Ascending aorta (tissue), 2 donors: ENCODE results near the gene SLCO6A1. TPM values are rescaled to one million over a fixed set of nuclear protein-coding genes. Genes with fewer than 3 reads are reported as not detected.

Experiments
- DNase-seq, 2 donors: peaks; one replicate each; pipeline ENCODE4 v3.0.0-alpha.2; 2019; ENCODE audit warnings: low spot score in 2 of 2
- H3K27ac ChIP-seq, 2 donors: fragments of 200-600 bp; sonication (generic); one replicate each; pipeline ENCODE4 v1.5.1; 2016 to 2017; ENCODE audit warnings: mild to moderate bottlenecking in 1 of 2
- H3K27me3 ChIP-seq: fragments of 200-600 bp; sonication (generic); one replicate; pipeline ENCODE4 v1.5.1; 2017
- H3K36me3 ChIP-seq, 2 donors: fragments of 200-600 bp; sonication (generic); one replicate each; pipeline ENCODE4 v1.5.1; 2016
- H3K4me1 ChIP-seq, 2 donors: fragments of 200-600 bp; sonication (generic); one replicate each; pipeline ENCODE4 v1.5.1; 2016 to 2017; ENCODE audit warnings: mild to moderate bottlenecking in 1 of 2
- H3K4me3 ChIP-seq, 2 donors: fragments of 200-600 bp; sonication (generic); one replicate each; pipeline ENCODE4 v1.5.1; 2016 to 2017; ENCODE audit warnings: mild to moderate bottlenecking in 1 of 2
- H3K9me3 ChIP-seq, 2 donors: fragments of 200-600 bp; sonication (generic); one replicate each; pipeline ENCODE4 v1.5.1; 2016
- CTCF ChIP-seq, 3 experiments: fragments of 200-600 bp in 2 of 3; fragments of 450-650 bp in 1 of 3; sonication (generic) in 2 of 3; IDR thresholded peaks; one replicate each; pipeline ENCODE4 v1.5.1; 2016 to 2019; ENCODE audit warnings: antibody characterized with exemption in 3 of 3, mild to moderate bottlenecking in 1 of 3, moderate library complexity in 1 of 3
- intact Hi-C: fragments of 100-400 bp; cut with DNase I; formaldehyde crosslinking; loops from one replicate; pipeline ENCODE4 v1.15.1; 2023
- total RNA-seq: library from RNA; depleted of rRNA; stranded (reverse); fragments of >200 nt; gene quantifications from one replicate; pipeline ENCODE4 v1.1.0, GENCODE V29; 2016

SLCO6A1 gene
- total RNA-seq, 1 donor from 2014 or later, result not detected

GRCh38 chr5:102483736-102484135, 15.1 kb downstream of the SLCO6A1 start:
- DNase-seq, result no peak
- no peaks in the 10 kb centered on the region for H3K9me3 ChIP-seq
- H3K4me1 ChIP-seq, result no peaks in the 10 kb centered on the region
- no peaks in the 10 kb centered on the region for H3K36me3 ChIP-seq
- H3K27ac ChIP-seq, result no peak overlapping the region
- H3K27me3 ChIP-seq, result no peaks in the 10 kb centered on the region
- intact Hi-C loops, result no loop called here
- TF ChIP-seq CTCF (IDR thresholded peaks at IDR 0.05), result no peak
- H3K4me3 ChIP-seq, result no peak overlapping the region

GRCh38 chr5:102481054-102481715, 17.6 kb downstream of the SLCO6A1 start:
- Histone ChIP-seq H3K4me1 (no peaks in the 10 kb centered on the region), H3K4me3 (no peak overlapping the region), H3K27me3 (no peaks in the 10 kb centered on the region), H3K36me3 (no peaks in the 10 kb centered on the region), H3K27ac (no peak overlapping the region), H3K9me3 (no peaks in the 10 kb centered on the region)
- intact Hi-C loops, result no loop called here
- no peak for TF ChIP-seq CTCF (IDR thresholded peaks at IDR 0.05)
- DNase-seq, result no peak

- H3K27me3 ChIP-seq, result no peaks in the 10 kb centered on the region
- no peak for TF ChIP-seq CTCF (IDR thresholded peaks at IDR 0.05)
- H3K4me3 ChIP-seq, result no peak overlapping the region
- no peak overlapping the region for H3K27ac ChIP-seq
- DNase-seq, result no peak
- no peaks in the 10 kb centered on the region for H3K9me3 ChIP-seq
- H3K4me1 ChIP-seq, result no peaks in the 10 kb centered on the region
- no peaks in the 10 kb centered on the region for H3K36me3 ChIP-seq
- intact Hi-C loops, result no loop called here
These were observed 45.1 kb downstream of the SLCO6A1 start for GRCh38 chr5:102453716-102454115.

GRCh38 chr5:102451082-102451481, 47.7 kb downstream of the SLCO6A1 start:
- Histone ChIP-seq H3K27ac (no peak overlapping the region), H3K4me3 (no peak overlapping the region), H3K27me3 (no peaks in the 10 kb centered on the region), H3K36me3 (no peaks in the 10 kb centered on the region), H3K9me3 (no peaks in the 10 kb centered on the region), H3K4me1 (no peaks in the 10 kb centered on the region)
- intact Hi-C loops, result no loop called here
- DNase-seq, result no peak
- no peak for TF ChIP-seq CTCF (IDR thresholded peaks at IDR 0.05)

GRCh38 chr5:102450313-102450990, 48.3 kb downstream of the SLCO6A1 start:
- H3K4me3 ChIP-seq, result no peak overlapping the region

More at GRCh38 chr5:102450313-102450990, 48.3 kb downstream of the SLCO6A1 start:
- no peak for TF ChIP-seq CTCF (IDR thresholded peaks at IDR 0.05)
- intact Hi-C loops, result no loop called here
- Histone ChIP-seq H3K27me3 (no peaks in the 10 kb centered on the region), H3K9me3 (no peaks in the 10 kb centered on the region), H3K36me3 (no peaks in the 10 kb centered on the region), H3K4me1 (no peaks in the 10 kb centered on the region), H3K27ac (no peak overlapping the region)
- DNase-seq, result no peak
